Lower leg skin (tissue), 4 donors: ENCODE data around the gene KCNE5. TPM values are rescaled to one million over a fixed set of nuclear protein-coding genes. Genes with fewer than 3 reads are reported as not detected.
"Not testable (repeated sequence)": the region's sequence is repeated elsewhere in the genome, so short reads cannot be mapped to it uniquely, and the experiment has no call there.

Experiments
- DNase-seq, 2 donors: peaks; one replicate each; pipeline ENCODE4 v3.0.0-alpha.2; 2019; ENCODE audit warnings: low spot score in 2 of 2
- H3K4me3 ChIP-seq: fragments of 200-600 bp; sonication (generic); 2 replicates; pipeline ENCODE4 v1.5.1; 2017; ENCODE audit warnings: mild to moderate bottlenecking, low read depth; ENCODE audit not compliant: poor library complexity, severe bottlenecking
- POLR2A ChIP-seq, 2 donors: fragments of 450-650 bp; IDR thresholded peaks; one replicate each; pipeline ENCODE4 v1.6.1; 2016 to 2017; ENCODE audit warnings: antibody characterized with exemption in 2 of 2, mild to moderate bottlenecking in 1 of 2, moderate library complexity in 1 of 2
- WGBS, 2 donors: methylation state at CpG; one replicate each; pipeline ENCODE4 v1.1.5; 2018; 5-methylcytosine and 5-hydroxymethylcytosine counted together
- intact Hi-C: fragments of 100-400 bp; cut with DNase I; formaldehyde crosslinking; loops from one replicate; pipeline ENCODE4 v1.15.0; 2023; ENCODE audit warnings: low total_unique reads
- total RNA-seq, 4 donors: library from RNA; depleted of rRNA; stranded (reverse); fragments of >200 nt; gene quantifications; one replicate each; pipeline ENCODE4 v1.1.0, GENCODE V29; 2016
- TF ChIP-seq, protein P1 (sequence below), 3 donors: fragments of 450-650 bp; IDR thresholded peaks; one replicate each; pipeline ENCODE4 v1.5.1; 2016; ENCODE audit warnings: antibody characterized with exemption in 3 of 3, mild to moderate bottlenecking in 3 of 3, moderate library complexity in 2 of 3

Gene KCNE5, protein sequence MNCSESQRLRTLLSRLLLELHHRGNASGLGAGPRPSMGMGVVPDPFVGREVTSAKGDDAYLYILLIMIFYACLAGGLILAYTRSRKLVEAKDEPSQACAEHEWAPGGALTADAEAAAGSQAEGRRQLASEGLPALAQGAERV
- under 1 TPM in 2 of 4 donors, not detected in 2; 0.32 to 0.36 TPM for total RNA-seq

DNA sequence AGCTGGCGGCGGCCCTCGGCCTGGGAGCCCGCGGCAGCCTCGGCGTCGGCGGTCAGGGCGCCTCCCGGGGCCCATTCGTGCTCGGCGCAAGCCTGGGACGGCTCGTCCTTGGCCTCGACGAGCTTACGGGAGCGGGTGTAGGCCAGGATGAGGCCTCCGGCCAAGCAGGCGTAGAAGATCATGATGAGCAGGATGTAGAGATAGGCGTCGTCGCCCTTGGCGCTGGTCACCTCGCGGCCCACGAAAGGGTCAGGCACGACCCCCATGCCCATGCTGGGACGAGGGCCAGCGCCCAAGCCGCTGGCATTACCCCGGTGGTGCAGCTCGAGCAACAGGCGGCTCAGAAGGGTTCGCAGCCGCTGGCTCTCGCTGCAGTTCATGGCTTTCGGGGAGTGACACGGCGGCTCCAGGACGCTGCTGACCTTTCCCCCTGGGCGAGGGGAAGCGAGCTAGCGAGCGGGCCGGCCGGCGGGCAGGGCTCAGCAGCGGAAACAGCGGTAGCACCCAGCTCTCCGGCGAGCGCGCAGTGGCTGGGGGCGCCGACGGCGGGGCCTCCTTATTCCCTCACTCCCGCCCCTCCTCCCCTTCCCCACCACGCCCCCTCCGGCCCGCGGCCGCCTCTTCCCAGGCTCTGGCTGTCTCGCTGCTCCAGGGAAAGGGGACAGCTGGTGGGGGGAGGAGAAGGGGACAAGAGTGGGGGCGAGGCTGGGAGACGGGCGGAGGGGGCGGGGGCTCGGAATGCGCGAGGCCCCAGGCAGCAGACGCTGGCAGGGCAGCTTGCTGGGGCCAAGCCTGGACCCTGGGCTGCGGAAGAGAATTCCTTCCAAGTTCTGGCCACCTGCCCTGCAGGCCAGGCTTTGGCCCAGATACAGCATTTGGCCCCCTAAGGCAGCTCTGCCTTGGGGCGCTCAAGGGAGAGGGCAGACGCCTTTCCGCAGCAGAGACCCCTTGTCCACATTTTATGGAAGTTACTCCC lies at the start of gene KCNE5:
Gene KCNE5 (minus strand): TSS at position 532 of the 976 bp plus-strand sequence. CDS start 152 bp downstream, at position 380.
- DNase-seq, result no peak
- 16 to 43% methylated on average over 6 to 75 of the region's 79 CpGs for WGBS, 2 donors
- H3K4me3 ChIP-seq, result no peak within 1 kb of the TSS
- TF ChIP-seq, protein P1, sequence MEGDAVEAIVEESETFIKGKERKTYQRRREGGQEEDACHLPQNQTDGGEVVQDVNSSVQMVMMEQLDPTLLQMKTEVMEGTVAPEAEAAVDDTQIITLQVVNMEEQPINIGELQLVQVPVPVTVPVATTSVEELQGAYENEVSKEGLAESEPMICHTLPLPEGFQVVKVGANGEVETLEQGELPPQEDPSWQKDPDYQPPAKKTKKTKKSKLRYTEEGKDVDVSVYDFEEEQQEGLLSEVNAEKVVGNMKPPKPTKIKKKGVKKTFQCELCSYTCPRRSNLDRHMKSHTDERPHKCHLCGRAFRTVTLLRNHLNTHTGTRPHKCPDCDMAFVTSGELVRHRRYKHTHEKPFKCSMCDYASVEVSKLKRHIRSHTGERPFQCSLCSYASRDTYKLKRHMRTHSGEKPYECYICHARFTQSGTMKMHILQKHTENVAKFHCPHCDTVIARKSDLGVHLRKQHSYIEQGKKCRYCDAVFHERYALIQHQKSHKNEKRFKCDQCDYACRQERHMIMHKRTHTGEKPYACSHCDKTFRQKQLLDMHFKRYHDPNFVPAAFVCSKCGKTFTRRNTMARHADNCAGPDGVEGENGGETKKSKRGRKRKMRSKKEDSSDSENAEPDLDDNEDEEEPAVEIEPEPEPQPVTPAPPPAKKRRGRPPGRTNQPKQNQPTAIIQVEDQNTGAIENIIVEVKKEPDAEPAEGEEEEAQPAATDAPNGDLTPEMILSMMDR (IDR thresholded peaks at IDR 0.05), result no peak
- intact Hi-C loops, result loop anchor here (10.0 kb wide), 1 partner anchor 140 kb away; the partner anchor contains the start of gene GUCY2F

DNA sequence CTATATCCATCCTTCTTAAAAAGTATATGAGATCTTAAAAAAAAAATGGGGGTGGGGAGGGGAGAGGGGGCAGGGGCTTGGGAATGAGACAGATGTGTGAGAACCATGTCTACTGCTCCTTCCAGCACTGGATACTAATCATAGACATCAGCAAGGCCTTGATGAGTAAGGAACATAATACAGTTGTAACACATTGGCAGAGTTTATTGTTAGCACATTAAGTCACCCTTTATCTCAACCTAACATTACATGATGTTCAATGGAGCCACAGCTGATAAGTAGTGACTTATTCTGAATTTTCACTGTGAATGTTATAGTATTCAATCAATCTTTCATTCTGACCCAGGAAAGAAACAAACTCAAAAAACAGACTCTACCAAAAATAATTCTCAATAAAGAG lies 47.3 kb upstream of the KCNE5 start:
- no peak for TF ChIP-seq POLR2A (IDR thresholded peaks at IDR 0.05)
- no peak for DNase-seq
- H3K4me3 ChIP-seq, result no peak overlapping the region
- intact Hi-C loops, result no loop called here

DNA sequence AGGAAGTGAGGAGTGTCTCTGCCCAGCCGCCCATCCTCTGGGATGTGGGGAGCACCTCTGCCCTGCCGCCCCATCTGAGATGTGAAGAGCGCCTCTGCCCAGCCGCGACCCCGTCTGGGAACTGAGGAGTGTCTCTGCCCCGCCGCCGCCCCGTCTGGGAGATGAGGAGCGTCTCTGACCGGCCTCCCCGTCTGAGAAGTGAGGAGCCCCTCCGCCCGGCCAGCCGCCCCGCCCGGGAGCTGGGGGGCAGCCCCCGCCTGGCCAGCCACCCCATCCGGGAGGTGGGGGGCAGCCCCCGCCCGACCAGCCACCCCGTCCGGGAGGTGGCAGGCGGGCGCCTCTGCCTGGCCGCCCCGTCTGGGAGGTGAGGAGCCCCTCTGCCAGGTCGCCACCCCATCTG lies 46.2 kb upstream of the KCNE5 start:
- intact Hi-C loops, H3K4me3 ChIP-seq, DNase-seq: not testable (repeated sequence)
- WGBS, 2 donors, result 95 to 100% methylated on average over 7 to 15 of the region's 29 CpGs

DNA sequence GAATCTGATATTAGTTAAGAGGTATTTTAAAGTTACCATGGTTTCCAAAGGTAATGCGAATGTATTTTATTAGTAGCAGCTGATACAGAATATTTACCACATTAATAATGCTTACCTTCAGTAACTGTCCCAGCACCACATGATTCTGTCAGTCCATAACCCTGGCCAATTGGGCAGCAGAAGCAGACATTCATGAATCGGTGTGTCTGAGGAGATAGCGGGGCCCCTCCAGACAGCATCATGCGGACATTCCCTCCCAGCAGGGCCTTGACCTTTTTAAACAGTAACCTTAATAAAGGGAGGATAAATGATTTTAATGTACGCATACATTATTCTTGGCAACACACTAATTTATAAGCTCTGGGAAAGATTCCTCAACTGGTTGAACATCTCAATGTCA lies 43.0 kb upstream of the KCNE5 start:
- H3K4me3 ChIP-seq, result no peak overlapping the region
- intact Hi-C loops, result no loop called here
- WGBS, 2 donors, result 86 to 95% methylated on average over 5 of the region's 5 CpGs

DNA sequence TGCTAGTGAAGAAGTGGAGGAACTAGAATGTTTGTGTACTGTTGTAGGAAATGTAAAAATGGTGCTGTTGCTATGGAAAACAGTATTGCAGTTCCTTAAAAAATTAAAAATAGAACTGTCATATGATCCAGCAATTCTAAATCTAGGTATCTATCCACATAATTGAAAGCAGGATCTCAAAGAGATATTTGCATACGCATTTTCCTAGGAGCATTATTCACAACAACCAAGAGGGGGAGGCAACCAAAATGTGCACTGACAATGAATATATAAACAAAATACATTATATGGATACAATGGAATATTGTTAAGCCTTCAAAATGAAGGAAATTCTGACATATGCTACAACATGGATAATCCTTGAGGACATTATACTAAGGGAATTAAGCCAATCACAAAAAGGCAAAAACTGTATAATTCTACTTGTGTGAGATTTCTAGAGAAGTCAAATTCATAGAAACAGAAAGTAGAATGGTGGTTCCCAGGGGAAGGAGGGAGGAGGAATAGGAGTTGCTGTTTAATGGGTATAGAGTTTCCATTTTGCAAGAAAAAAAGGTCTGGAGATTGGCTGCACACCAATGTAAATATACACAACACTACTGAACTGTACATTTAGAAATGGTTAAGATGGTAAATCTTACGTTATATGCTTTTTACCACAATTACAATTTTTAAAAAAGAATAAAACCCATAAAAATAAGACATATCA lies 35.6 kb upstream of the KCNE5 start:
- intact Hi-C loops, result no loop called here
- no peak overlapping the region for H3K4me3 ChIP-seq
- WGBS, 2 donors, result 84 to 97% methylated on average over 2 of the region's 2 CpGs
- no peak for DNase-seq
- TF ChIP-seq, protein P1 (IDR thresholded peaks at IDR 0.05), result no peak
- no peak for TF ChIP-seq POLR2A (IDR thresholded peaks at IDR 0.05)

More for the DNA sequence above, 43.0 kb upstream of the KCNE5 start:
- TF ChIP-seq, protein P1 (IDR thresholded peaks at IDR 0.05), result no peak
- TF ChIP-seq POLR2A (IDR thresholded peaks at IDR 0.05), result no peak
- DNase-seq, result no peak

DNA sequence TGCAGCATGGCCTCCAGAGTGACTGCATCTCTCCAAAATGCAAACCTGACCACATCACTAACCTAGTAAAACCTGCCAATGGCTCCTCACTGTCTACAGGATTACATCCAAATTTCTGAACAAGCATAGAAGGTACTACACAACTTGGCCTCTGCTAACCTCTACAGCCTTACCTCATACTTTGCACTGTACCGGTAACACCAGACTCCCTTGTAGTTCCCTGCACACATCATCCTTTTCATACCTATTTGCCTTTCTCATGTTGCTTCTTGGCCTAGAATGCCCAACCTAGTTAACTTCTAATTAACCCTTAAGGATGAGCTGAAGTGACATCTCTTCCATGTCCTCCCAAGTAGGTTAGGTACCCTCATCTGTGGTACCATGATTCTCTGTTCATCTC lies 33.4 kb upstream of the KCNE5 start:
- H3K4me3 ChIP-seq, result no peak overlapping the region
- TF ChIP-seq, protein P1 (IDR thresholded peaks at IDR 0.05), result no peak
- TF ChIP-seq POLR2A (IDR thresholded peaks at IDR 0.05), result no peak
- intact Hi-C loops, result no loop called here
- DNase-seq, result no peak
- WGBS, 2 donors, result 91 to 100% methylated on average over 1 of the region's 1 CpG

DNA sequence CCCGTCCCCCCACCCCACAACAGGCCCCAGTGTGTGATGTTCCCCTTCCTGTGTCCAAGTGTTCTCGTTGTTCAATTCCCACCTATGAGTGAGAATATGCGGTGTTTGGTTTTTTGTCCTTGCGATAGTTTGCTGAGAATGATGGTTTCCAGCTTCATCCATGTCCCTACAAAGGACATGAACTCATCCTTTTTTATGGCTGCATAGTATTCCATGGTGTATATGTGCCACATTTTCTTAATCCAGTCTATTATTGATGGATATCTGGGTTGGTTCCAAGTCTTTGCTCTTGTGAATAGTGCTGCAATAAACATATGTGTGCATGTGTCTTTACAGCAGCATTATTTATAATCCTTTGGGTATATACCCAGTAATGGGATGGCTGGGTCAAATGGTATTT lies 32.4 kb upstream of the KCNE5 start:
- 85 to 96% methylated on average over 4 of the region's 4 CpGs for WGBS, 2 donors

More for the DNA sequence above, 32.4 kb upstream of the KCNE5 start:
- H3K4me3 ChIP-seq, intact Hi-C loops, DNase-seq: not testable (repeated sequence)
